T-helper 9 cell (primary cell): Measurements from ENCODE around the gene OTOGL.
"Not testable (repeated sequence)": the region's sequence is repeated elsewhere in the genome, so short reads cannot be mapped to it uniquely, and the experiment has no call there.

ENCODE experiments used
- DNase-seq: peaks from one replicate; pipeline ENCODE4 v3.0.0-alpha.2; 2020

The OTOGL gene

DNA sequence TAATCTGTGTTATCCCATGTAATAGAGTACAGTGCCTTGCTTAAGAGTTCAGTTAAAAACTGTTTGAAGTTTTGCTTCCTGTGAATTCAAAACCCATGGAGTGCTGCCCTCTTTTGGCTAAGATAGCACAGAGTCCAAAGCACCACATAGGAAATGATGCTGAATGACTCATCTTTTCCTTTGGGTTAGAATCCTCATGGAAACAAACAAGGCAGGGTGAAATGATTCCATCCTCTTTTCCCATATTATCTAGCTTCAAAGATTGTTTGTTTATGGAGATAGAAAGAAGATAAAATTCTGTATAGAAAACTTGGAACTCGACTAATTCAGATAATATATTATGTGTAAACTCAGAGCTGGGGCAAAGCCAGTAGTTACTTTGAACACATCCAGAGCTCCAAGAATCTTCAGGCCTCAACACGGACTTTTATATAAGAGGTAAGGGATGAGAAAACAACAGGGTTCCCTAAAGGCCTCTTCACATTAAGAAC lies 87.4 kb downstream of the OTOGL start:
- peak; percentile 1 for DNase-seq

DNA sequence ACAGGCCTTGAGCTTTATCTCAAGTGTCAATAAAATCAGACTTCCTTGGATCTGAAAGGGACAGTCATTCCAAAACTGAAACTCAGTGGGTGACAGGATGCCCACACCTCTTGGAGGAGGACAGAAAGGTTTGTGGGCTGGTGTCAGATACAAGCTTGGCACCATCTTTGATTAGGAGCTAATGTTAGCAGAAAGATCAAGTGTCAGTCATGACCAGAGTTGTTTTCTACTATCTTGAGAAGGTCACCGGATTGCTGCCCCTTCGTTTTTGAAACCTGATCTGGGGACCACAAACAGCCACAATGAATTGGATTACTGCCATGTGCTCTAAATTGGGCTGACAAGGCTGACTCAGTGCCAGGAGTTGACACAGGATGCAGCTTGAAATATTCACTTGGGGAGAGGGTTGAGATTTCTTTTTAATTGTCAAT lies 88.3 kb downstream of the OTOGL start:
- DNase-seq: no peak

DNA sequence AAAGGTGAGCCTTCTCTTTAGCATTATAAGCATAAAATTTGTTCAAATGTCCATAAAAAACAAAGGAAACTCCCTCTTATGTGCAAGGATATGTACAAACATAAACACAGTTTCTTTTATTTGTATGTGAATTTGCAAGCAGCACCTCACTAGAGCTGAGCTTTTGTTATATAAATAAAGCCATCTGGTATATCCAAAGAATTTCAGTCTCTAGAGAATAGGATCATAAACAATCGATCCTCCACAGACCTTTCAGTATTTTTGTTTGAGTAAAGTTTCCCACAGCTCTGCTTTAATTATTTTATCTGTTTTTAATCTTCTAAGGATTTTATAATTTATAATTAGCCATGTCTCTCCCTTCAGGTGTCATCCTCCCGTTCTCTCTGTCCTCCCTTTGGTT lies 89.2 kb downstream of the OTOGL start:
- no peak for DNase-seq

DNA sequence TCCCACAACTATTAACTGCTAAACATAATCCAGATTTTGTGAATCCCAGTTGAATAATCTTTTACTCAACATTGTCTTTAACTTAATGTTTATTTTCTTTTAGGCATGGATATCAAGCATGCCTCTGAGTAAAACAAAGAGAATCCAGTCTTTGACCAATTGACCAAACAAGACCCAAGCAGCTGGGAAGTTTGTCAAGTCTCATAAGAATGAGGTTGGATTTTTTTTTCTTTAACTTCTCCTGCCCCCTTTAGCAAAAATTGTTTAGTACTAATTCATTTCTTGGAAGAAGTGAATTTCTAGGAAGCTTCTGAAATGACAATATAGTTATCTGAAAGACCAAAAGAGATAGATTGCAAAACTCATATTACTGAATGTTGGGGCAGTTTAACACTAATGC lies 89.9 kb downstream of the OTOGL start:
- DNase-seq: no peak

DNA sequence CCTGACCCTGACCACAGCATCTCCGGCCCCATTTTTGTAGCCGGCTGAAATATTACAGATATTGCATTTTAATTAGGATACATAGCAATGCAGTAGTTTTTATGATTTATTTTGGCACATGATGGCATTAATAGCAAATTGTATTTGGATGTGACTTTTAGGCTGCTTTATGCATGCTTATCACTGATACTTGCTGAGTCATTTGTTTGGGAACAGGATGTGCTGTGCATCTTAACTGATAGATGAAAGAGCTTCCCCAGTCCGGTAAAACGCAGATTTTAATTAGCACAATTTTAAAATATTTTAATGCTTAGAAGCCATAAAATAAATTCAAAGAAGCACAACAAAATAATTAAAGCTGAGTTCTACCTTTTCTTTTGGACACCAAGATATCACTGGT lies 90.7 kb downstream of the OTOGL start:
- DNase-seq: no peak

DNA sequence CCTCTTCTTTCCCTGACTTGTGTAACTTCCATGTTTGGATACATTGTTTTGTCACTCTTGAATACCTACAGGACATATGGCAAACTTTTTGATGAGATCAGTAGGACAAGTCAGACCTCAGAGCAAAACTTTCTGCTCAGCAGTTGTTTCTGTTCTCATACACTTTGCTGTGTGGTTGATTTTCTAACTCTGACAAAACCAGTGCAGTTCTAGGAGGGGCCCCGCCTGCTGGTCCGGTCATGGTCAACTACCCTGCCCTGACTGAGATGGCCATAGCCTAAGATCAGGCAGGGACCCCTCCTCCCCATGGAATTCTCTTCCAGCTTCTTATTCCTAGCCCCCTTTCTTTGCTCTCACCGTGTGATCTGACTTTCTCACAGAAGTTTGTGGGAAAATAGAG lies 92.8 kb downstream of the OTOGL start:
- no peak for DNase-seq

DNA sequence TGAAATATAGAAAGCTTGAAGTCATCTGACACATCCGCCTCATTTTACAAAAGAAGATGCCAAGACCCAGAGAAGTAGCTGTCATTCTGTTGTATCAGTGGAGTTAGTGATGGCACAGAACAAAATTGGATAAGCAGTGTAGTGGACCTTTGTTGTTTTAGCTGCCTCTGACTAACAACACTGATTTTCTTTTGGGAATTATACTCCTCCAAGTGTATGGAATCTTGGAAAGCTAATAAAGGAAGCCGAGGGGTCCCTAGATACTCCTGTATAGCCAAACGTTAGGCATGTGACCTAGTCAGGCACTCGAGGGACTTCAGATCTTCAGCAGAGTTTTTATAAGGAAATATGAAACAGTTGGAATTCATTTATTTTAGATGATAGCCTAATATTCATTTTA lies 94.5 kb downstream of the OTOGL start:
- no peak for DNase-seq

DNA sequence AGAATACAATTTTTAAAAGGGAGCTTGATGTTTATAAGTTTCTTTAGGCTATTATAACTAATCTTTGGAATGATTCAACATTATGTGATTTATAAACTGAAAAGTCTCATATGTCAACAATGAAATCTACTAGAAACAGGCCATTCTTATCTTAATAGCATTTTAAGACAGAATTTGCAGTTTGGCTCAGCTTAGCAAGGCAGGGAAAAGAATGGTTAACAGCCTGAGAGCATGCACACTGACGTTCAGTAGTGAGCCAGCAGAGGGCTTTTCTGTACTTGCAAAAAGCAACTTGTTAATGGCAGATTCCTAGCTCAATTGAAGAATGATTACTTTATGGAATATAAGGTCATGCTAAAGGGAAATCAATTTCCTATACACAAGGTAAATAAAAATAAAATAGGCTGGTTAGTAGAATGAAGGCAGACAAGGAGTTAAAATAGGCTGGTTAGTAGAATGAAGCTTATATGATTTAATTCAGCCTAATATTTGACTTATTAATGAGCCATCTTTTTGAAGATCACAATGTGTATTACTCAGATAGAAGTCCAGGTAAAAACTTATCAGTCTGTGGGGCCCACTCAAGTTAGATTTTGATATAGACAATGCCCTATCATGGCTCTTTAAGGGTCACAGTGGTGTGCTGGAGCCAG lies 95.9 kb downstream of the OTOGL start:
- DNase-seq: no peak

DNA sequence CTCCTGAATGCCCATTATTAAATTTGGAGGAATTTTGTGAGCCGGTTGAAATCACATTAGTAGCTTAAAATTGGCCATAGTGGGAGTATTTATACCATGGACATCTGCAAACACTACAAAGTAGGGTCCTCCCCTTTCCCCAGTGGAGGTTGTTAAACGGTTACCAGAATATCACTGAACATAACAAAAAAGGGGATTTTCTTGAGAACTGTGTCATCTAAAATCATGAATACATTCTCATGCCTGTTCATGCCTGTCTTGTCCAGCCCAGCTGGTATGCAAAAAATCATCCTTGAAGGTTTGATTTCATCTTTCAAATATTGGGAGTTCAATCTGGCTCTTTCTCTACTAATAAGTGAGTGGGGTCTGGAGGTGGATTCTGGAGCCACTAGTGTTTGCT lies 96.4 kb downstream of the OTOGL start:
- DNase-seq: no peak

DNA sequence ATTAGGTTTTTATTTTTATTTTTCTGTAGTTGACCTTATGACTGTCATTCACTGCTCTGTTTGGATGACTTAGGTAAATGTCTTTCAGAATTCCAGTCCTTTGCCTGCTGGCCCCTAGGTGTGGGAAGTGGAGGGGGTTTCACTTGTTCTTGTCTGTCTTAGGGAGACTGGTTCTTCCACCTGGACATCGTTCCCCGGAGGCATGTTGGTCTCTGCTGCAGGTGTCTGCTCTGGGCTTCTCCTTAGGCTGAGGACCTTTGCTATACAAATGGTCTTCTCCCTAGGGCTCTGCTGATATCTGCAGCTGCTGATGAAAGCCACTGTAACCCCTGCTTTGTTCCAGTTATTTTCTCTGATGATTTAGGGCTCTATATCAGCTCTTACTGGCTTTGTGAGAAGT lies 97.1 kb downstream of the OTOGL start:
- DNase-seq: no peak

DNA sequence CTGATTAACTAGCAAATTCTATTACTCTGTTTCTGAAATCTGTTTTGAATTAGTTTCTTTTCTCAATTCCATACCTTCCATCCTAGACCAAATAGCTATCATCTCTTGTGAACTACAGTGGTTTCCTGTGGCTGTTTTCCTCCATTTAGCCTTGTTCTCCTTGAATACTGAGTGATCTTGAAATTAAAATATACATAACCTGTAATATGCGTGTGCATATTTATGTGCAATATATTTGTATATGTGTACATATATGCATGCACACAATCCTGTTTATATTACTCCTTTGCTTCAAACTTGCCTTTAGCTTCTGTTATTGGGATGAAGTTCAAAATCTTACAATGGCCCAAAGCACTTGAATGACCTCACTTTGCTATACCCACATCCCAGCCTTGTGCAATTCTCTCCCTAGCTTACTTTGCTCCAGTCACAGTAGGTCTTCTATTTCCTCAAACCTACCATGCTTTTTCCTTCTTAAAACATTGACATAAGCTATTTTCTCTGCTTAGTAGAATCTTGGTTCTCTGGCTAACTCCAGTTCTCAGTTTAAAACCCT lies 99.5 kb downstream of the OTOGL start:
- DNase-seq: no peak

DNA sequence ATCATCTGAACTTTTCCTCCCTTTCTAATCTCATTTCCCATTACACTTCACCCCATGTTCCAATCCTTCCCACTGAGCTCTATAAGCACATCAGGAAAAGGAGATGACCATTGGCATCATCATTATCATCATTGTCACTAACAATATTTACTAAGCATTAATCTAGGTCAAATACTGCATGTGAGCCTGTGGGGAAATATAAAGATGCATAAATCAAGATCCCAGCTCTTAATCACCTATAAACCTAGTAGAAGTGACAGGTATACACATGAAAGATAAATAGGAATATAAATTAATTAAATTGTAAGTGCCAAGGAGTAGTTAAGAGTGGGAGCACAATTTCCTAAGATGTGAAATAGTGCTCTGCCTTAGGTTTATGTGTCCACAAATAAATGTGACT lies 100.6 kb downstream of the OTOGL start:
- DNase-seq: no peak

DNA sequence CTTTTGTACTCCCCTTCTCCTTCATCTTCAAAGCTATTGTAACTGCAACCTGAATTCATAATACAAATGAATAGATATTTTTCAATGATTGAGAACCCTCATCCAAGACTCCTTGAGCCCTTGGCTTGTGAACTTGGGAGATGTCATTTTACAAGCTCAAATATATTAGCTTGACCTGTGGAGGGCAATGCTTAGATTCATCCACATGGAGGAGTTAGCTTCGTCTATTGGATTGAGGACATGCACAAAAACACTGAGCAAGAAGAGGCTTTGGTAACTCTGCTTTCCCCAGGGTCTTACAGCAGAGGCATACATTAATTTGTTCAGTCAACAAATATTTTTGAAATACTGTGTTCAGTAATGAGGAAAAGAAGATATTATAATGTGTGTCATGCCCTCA lies 101.1 kb downstream of the OTOGL start:
- no peak for DNase-seq

DNA sequence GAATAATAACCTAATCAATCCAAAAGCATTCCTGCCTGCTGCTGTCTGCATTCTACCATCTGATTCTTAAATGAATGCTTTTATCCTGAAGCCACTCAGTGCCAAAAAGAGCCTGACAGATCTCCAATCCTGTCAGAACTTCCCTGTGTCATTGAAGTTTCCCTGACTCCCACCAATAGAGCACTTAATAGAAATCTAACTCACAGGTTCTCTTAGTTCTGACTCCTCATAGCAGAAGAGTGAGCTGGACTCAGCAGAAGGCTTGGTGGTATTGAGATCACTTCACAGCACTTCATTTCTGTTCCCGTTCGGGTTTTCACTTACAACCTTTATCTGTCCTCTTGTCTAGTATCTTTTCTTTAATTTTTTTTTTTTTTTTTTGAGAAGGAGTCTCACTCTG lies 102.6 kb downstream of the OTOGL start:
- no peak for DNase-seq

DNA sequence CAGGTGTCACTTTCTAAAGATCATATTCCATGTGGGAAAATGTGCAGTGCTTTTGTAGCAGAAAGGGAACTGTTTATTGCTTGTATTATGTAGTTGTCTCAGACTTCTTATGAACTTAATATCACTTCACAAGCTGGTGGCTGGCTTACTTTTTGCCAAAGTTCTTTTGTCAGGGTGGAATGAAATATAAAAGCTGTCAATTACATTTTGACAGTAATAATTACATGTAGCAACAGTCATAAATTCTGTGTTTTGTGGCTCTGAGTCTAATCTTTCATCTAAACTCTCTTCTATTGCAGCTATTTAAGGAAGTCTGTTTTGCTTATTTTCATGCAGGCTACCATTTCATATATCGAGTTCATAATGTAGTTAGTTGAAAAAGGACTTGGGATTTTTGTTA lies 106.6 kb downstream of the OTOGL start:
- no peak for DNase-seq

DNA sequence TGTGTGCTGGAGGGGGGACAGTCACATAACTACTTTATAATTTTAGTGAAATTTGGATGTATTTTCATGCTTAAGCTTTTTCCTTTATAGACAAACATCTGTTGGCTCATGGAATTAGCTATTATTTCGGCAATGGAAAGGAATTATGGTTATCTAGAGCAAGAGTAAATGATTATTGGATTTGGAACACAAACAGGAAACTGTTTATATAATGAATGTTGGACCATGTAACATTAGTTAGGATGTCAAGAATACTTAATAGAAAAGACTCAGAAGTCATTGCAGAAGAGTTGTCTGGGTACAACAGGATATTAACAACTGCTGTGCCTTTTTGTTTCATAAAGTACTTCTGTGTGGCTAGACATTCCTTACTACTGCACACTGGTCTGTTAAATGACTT lies 108.7 kb downstream of the OTOGL start:
- no peak for DNase-seq

DNA sequence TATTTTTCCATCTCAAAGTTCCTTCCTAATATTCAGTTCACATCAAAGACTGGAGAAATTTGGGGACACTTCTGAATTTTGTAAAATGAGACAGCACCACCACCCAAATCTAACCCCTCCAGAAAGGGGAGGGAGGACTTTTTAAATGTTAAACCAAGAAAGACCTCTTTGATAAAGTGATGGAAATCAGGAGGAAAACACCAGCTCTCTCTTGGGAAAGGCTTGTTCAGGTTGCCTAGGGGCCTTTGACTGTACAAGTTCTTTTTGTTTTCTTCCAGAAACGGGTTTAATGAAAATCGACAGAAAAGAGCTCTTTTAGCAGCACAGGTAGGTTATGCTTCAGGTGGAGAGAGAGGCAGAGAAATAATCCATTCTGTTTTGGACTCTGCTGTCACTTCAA lies 112.3 kb downstream of the OTOGL start:
- DNase-seq: no peak

DNA sequence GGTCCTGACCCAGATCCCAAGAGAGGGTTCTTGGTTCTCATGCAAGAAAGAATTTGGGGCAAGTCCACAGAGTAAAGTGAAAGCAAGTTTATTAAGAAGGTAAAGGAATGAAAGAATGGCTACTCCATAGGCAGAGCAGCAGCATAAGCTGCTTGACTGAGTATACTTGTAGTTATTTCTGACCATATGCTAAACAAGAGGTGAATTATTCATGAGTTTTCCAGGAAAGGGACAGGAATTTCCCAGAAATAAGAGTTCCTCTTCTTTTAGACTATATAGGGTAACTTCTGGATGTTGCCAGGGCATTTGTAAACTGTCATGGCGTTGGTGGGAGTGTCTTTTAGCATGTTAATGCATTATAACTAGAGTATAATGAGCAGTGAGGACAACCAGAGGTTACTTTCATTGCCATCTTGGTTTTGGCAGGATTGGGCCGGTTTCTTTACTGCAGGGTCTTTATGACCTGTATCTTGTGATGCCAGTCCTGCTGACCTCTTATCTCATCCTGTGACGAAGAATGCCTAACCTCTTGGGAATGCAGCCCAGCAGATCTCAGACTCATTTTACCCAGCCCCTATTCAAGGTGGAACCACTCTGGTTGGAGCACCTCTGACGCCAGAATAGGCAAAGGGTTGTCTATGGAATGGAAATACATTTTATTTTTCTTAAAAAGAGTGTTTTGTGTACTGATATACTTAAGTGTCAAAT lies 113.8 kb downstream of the OTOGL start:
- no peak for DNase-seq

DNA sequence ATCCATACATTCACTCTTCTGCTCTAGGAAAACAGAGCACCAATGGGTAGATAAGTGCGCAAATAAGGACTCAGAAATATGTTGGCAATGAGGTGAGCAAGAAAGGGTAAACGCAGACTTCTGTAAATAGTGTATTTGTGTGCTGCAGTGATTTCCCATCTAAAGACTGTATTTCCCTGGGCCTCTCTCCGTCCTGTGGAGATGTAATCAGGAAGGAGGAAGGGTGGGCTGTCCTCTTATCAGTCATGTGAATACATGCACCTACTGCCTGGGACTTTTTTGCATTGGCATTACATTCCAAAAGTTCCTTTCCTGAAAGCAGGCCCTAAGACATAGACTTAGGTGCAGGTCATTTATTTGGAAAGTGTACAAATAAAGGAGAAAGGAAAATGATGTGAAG lies 114.5 kb downstream of the OTOGL start:
- DNase-seq: no peak

DNA sequence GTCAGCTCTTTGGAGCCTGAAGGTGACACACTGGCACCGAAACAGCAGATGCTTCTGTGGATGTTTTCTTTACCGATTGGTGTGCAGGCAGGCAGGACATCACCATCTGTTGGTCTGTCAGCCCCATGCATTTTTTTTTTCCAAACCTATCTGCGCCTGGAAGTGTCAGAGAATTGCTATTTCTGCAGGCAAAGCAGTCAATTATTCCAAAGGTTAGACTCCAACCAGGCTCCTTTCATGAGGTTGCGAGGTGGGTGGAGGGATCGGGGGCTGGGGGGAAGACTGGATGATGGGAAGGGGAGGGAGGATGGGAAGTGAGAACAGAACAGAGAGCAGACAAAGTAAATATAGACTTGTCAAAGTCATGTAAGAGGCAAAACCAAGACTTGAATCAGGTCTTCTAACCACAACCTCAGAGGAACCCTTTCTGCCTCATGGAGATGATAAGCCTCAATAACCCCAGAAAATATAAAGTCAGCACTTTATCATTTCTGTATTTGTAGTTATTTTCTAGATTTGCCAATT lies 117.7 kb downstream of the OTOGL start:
- DNase-seq: no peak

DNA sequence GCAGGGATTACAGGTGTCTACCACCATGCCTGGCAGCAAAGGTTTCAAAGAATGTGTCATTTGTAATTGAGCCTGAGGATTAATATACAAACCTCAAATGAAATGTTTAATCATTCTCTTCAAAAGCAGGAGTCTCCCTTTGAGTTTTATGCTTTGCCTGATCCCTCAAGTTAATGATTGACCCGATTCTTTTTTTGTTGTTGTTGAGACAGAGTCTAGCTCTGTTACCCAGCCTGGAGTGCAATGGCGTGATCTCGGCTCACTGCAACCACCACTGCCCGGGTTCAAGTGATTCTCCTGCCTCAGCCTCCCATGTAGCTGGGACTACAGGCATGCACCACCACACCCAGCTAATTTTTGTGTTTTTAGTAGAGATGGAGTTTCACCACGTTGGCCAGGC lies 119.6 kb downstream of the OTOGL start:
- not testable (repeated sequence) for DNase-seq

DNA sequence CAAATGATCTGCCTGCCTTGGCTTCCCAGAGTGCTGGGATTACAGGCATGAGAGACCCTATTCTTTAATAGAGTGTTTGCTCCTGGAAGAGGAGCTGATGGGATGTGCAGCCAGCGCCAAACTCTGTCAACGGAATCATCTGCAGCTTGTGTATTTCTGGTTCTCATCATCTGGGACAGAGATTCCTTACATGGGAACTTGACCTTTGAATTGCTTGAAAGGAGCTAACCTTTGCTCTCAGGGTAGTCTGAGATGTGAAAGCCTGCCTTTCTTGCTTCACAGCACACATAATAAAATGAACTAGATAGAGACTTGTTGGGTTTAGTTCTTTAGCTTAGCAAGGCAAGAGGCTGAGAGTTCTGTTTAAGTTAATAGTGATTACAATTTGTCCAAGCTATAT lies 120.0 kb downstream of the OTOGL start:
- DNase-seq: no peak

DNA sequence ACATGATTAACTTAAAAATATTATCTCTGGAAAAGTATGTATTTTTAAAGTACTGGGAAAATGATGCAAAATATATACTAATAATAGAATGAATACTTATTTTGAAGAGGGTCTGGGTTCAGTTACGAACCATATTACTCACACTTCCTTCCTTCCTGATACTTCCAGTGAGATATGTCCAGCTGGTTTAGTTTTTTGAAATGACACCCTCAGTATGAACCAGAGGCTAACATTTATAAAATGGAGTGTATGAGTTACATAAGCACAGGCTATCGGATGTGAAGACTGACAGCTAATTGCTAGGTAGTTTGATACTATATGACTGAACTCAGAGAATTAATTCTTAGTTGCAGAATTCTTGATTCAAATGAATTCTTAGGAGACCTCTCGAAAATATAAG lies 122.9 kb downstream of the OTOGL start:
- DNase-seq: no peak

DNA sequence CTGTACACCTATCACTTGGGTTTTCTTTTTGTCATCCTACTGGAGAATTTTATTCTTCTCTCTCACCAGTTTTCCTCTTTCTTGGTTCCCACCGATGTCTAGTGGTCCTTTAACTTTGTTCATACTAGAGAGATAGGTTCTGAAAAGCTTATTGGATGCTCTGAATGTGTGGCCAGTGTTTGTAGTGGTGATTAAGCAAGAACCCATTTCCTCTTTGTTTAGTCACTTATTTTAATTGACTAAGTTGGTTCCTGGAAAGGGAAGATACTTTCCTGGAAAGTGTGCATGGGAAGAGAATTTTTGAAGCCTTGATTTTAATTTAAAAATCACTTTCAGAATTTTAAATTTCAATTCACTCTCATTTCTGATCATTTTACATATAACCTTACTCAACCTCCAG lies 127.2 kb downstream of the OTOGL start:
- no peak for DNase-seq
